Hypothalamus (tissue), 51 donors: ENCODE measurements around the gene ANKRD23.

Experiments used
- DNase-seq, 51 donors: peaks; one replicate each; lab custom pipeline; 2025; lab: John Stamatoyannopoulos, UW

ANKRD23 gene

DNA sequence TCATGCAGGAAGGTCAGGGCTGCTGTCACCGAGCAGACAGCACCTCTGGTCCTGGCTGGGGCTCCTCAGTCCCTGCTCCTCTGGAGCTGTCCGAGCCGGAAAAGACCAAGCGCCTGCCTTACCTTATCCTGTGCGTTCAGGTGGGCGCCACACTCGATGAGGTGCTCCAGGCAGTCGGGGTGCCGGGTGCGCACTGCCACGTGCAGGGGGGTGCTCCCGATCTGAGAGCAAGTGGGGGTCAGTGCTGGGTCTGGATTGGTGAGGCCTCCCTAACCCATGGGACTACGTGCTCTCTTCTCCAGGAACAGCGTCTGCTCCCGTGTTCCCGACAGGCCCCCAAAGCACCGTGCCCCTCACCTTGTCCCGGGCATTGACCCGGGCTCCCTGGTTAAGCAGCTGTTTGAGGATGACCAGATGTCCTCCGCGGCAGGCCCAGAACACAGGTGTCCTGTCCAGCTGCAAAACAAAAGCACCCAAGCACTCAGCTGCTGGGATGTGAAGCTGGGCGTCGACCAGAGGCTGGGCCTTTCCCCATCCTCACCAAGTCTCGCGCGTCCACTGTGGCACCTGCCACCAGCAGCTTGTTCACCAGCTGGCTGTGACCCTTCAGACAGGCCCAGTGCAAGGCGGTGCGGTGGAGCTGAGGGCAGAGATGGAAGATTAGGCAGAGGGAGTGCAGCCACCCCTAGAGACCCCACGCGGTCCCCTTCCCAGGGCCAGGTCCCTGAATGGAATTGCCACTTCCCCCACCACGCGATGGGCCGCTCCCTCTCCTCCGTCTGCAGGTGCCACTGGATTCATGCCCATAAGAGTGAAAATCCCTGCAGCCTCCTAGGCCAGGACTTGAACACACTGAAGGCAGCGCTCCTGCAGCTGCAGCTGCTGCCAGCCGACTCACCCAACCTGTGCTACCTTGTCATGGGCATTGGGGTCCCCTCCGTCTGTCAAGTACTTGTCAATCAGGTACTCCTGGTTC, 3.7 kb downstream of the ANKRD23 start:
- no peak for DNase-seq

GRCh38 chr2:96839293-96839874, 4.4 kb downstream of the ANKRD23 start:
- DNase-seq = no peak

GRCh38 chr2:96838345-96839292, 5.2 kb downstream of the ANKRD23 start:
- no peak for DNase-seq

DNA sequence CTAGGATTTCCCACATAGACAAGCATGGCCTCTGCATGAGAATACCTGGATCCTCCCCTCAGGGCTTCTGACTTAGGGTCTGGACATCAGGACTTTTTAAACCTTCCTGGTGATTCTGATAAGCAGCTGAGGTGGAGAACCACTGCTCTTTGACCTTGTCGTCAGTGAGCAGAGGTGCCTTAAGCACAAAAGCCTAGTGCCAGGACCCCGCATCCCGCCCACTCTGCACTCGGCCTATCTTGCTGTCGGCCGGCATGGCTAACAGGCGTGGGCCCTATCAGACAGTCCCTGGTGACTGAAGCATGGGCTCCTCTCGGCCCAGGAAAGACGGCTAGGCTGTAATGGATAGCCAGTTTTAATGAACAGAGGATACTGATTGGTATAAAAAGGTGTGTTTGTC, 6.2 kb downstream of the ANKRD23 start:
- no peak for DNase-seq

GRCh38 chr2:96835830-96836229, 8.0 kb downstream of the ANKRD23 start:
- DNase-seq = no peak

DNA sequence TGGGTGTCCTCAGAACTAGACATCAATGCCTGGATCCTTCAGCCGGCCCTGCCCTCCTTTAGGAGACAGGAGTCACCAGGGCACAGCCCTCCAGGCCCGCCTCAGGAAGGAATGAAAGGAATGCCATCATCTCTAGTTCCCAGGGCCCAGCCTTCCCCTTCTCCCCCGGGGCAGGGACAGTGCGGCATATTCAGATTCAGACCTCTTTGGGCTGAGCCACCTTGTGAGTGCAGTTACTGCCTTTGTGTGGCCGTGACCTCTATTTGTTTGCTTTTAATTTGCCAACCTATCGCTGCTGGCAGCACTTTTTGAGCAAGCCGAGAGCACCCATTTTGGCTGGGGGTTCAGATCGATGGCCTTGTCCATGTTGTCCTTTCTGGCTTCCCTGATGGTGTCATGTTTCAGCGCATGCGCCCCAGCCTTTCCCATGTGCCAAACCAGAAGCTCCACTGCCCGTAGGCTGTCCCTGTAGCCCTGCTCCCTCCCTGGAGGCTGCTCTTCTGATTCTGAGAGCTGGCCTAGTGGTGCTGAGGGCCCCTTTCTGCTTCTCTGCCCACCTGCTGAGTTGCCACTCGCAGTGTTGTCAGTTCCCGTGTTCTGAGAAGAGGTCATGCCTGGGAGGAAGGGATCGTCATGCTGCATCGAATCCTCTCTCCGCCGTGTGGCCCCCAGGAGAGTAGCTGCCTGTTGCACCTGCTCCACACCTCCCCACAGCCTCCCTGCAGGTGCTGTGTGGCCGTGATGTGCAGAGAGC, 10.9 kb downstream of the ANKRD23 start:
- DNase-seq = no peak

- no peak for DNase-seq
These were observed 11.4 kb downstream of the ANKRD23 start for GRCh38 chr2:96832408-96832753.

- DNase-seq = peak in 2 of 51 donors; percentile 19 to 21
These were observed 12.1 kb downstream of the ANKRD23 start for GRCh38 chr2:96831679-96832078.

DNA sequence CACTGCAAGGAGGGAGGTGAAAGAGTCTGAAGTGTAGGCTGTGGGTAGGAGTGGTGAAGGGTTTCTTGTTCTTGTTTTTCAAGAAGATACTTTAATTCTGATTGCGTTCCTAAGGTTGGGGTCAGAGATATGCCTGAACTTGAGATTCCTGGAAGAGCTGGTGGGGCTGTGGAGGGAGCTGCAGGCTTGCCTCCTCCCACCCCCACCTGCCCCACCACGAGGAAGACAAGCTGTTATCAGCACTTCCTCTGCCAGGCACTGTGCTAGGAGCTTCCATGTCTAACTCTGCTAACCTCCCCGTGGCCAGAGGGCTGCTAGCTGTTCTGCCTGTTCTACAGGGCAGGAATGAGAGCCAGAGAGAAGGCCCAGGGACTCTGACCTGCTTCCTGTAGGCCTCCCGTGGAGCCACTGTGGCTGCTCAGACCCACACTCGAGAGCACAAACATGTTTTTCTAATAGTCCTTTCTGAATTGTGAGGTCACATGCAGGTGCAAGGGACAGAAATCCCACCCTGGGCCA, 13.7 kb downstream of the ANKRD23 start:
- no peak for DNase-seq

GRCh38 chr2:96828874-96829273, 14.9 kb downstream of the ANKRD23 start:
- DNase-seq = no peak

DNA sequence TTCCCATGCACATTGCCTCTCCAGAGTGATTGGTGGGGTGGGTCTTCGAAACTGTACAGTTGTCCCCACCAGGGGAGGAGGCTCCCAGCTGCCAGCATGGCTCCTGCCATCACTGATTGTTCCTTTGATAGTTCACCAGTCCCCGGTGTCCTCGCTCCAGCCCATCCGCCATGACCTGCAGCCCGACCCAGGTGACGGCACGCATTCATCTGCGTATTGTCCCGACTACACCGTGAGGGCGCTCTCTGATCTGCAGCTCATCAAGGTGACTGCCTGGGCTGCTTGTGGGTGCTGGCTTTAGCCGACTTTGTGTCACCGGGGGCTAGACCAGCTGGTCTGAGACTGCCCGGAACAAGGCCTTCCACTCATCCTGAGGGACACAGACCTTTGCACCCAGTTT, 15.4 kb downstream of the ANKRD23 start:
- no peak for DNase-seq

DNA sequence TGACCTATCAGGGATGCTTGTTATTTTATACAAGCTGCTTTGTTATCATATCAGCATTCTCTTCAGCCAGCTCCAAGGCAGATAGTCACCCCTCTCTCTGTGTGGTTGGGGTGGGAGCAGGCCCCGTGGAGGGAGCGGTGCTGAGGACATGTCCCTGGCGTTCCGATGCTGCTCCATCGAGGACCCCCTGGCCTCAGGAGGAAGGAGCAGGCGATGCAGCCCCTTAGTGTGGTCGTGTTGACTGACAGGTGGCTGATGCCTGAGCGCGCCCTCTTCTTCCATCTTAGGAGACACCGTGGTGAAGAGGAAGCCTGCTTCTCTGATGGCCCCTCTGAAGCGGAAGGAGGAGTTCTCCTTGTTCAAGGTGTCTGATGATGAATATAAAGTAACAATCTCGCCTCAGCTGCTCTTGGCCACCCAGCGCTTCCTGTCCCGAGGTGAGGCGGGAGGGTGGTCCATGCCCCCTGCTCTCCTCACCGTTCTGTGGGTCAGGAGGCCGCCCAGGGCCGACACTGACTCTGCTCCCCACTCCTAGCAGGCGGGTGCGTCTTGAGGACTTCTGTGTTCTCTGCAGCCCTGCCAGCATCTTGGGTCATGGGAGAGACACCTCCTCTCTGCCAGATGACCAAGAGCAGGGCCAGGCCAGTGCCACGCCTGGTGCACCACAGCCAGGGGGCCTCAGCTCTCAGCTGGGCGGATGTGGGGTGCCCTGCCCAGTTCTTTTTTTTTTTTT, 17.1 kb downstream of the ANKRD23 start:
- no peak for DNase-seq

DNA sequence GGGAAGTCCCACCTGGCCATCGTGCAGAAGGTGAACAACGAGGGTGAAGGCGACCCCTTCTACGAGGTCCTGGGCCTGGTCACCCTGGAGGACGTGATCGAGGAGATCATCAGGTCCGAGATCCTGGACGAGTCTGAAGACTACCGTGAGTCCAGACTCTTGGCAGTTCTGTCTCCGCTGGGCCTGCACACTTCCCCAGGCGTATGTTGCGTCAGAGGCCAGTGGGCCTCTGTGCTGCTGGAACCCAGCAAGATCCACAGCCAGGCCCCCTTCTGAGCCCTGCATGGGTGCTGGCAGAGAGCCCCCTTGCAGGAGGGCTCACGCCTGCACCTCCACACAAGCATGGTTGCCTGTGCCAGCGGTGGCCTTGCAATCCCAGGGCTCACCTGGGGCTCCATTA, 18.8 kb downstream of the ANKRD23 start:
- DNase-seq = no peak

- DNase-seq = no peak
These were observed 19.5 kb downstream of the ANKRD23 start for GRCh38 chr2:96824079-96824870.

DNA sequence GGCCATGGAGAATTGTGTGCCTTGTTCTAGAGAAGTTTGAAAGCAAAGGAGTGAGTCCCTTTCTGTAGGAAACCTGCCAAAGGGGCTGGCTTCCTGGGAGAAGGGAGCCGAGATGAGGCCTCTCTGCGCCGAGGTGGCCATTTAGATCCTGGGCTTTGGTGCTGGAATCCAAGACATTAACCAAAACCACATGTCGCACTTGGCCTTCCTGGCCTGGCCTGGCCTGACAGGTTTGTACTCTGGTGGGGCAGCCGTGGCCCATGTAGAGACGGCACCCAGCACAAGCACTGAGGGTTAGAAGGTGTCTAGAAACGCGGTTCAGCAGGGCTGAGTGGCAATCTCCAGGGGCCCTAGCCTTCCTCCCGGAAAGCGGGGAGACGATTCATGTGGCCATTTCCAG, 20.6 kb downstream of the ANKRD23 start:
- no peak for DNase-seq

- no peak for DNase-seq
These were observed 21.0 kb downstream of the ANKRD23 start for GRCh38 chr2:96822786-96823185.

DNA sequence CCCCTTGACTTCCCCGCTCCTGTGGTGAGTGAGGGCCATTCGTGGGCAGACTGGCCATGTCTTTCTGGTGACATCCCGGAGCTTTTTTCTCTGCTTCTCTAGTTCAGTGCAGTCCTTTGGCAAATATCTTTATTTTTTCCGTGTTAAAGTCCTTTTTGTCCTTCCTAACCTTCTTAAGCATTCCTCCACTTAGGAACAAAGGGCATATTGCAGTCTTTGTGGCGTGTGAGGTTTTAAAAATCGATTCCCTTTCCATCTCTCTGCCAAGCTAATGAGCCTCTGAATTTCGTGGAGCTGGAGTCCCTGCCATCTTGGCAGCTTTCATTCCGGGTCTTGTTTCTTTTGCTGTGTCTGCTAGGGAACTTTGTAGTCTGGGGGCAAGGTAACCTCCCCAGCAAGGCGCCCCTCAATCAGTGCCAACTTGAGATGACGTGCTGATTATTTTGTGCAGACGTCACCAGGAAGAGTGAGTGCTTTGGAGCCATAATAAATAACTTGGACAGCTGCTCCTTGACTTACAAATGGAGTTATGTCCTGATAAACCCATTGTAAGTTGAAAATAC, 22.6 kb downstream of the ANKRD23 start:
- no peak for DNase-seq

- no peak for DNase-seq
These were observed 23.8 kb downstream of the ANKRD23 start for GRCh38 chr2:96819876-96820511.
